ENCODE results near the gene COL13A1.

Gene COL13A1

GRCh38 chr10:69839696-69840345 lies 38.1 kb downstream of the COL13A1 start:
- Histone ChIP-seq H3K9ac (ENCODE audit: low read depth, low read length) (no peak overlapping the region), H3K27me3 (ENCODE audit: insufficient read depth, low read length) (no peaks in the 10 kb centered on the region; the same call in 1 of the 2 replicates), H3K27ac (ENCODE audit: low read length) (no peak overlapping the region), H3K9me3 (ENCODE audit: insufficient read depth, low read depth, low read length) (no peaks in the 10 kb centered on the region), H3K4me3 (ENCODE audit: low read length) (no peak overlapping the region), H3K4me1 (ENCODE audit: insufficient read depth, low read length) (peaks cover 29% of the 10 kb centered on the region; the same call in 1 of the 2 replicates), H3K36me3 (ENCODE audit: insufficient read depth, low read depth, low read length) (no peaks in the 10 kb centered on the region)

GRCh38 chr10:69840773-69841172 lies 39.1 kb downstream of the COL13A1 start:
- Histone ChIP-seq H3K9ac (ENCODE audit: low read depth, low read length) (no peak overlapping the region), H3K4me1 (ENCODE audit: insufficient read depth, low read length) (peaks cover 31% of the 10 kb centered on the region; the same call in 1 of the 2 replicates), H3K9me3 (ENCODE audit: insufficient read depth, low read depth, low read length) (no peaks in the 10 kb centered on the region)

GRCh38 chr10:69842020-69842419 lies 40.3 kb downstream of the COL13A1 start:
- H3K9ac ChIP-seq (ENCODE audit: low read depth, low read length): no peak overlapping the region
- no peak overlapping the region for H3K4me3 ChIP-seq (ENCODE audit: low read length)
- H3K27ac ChIP-seq (ENCODE audit: low read length): no peak overlapping the region
- peaks cover 35% of the 10 kb centered on the region; the same call in 1 of the 2 replicates for H3K4me1 ChIP-seq (ENCODE audit: insufficient read depth, low read length)
- H3K36me3 ChIP-seq (ENCODE audit: insufficient read depth, low read depth, low read length): no peaks in the 10 kb centered on the region
- no peaks in the 10 kb centered on the region for H3K9me3 ChIP-seq (ENCODE audit: insufficient read depth, low read depth, low read length)
- no peaks in the 10 kb centered on the region; the same call in 1 of the 2 replicates for H3K27me3 ChIP-seq (ENCODE audit: insufficient read depth, low read length)

More at GRCh38 chr10:69840773-69841172, 39.1 kb downstream of the COL13A1 start:
- no peaks in the 10 kb centered on the region for H3K36me3 ChIP-seq (ENCODE audit: insufficient read depth, low read depth, low read length)
- no peaks in the 10 kb centered on the region; the same call in 1 of the 2 replicates for H3K27me3 ChIP-seq (ENCODE audit: insufficient read depth, low read length)
- no peak overlapping the region for H3K4me3 ChIP-seq (ENCODE audit: low read length)
- H3K27ac ChIP-seq (ENCODE audit: low read length): no peak overlapping the region

GRCh38 chr10:69842882-69843281 lies 41.2 kb downstream of the COL13A1 start:
- Histone ChIP-seq H3K4me3 (ENCODE audit: low read length) (no peak overlapping the region), H3K9ac (ENCODE audit: low read depth, low read length) (no peak overlapping the region), H3K27me3 (ENCODE audit: insufficient read depth, low read length) (no peaks in the 10 kb centered on the region; the same call in 1 of the 2 replicates), H3K9me3 (ENCODE audit: insufficient read depth, low read depth, low read length) (no peaks in the 10 kb centered on the region), H3K27ac (ENCODE audit: low read length) (no peak overlapping the region), H3K36me3 (ENCODE audit: insufficient read depth, low read depth, low read length) (no peaks in the 10 kb centered on the region), H3K4me1 (ENCODE audit: insufficient read depth, low read length) (peaks cover 42% of the 10 kb centered on the region; the same call in 1 of the 2 replicates)

GRCh38 chr10:69843923-69844322 lies 42.2 kb downstream of the COL13A1 start:
- H3K27me3 ChIP-seq (ENCODE audit: insufficient read depth, low read length): no peaks in the 10 kb centered on the region; the same call in 1 of the 2 replicates
- no peak overlapping the region for H3K9ac ChIP-seq (ENCODE audit: low read depth, low read length)
- H3K9me3 ChIP-seq (ENCODE audit: insufficient read depth, low read depth, low read length): no peaks in the 10 kb centered on the region
- no peak overlapping the region for H3K4me3 ChIP-seq (ENCODE audit: low read length)
- H3K27ac ChIP-seq (ENCODE audit: low read length): no peak overlapping the region
- H3K36me3 ChIP-seq (ENCODE audit: insufficient read depth, low read depth, low read length): no peaks in the 10 kb centered on the region
- H3K4me1 ChIP-seq (ENCODE audit: insufficient read depth, low read length): peaks cover 46% of the 10 kb centered on the region; the same call in 1 of the 2 replicates

GRCh38 chr10:69844698-69845097 lies 43.0 kb downstream of the COL13A1 start:
- Histone ChIP-seq H3K9me3 (ENCODE audit: insufficient read depth, low read depth, low read length) (no peaks in the 10 kb centered on the region), H3K4me1 (ENCODE audit: insufficient read depth, low read length) (peaks cover 41% of the 10 kb centered on the region; the same call in 1 of the 2 replicates), H3K27ac (ENCODE audit: low read length) (no peak overlapping the region), H3K36me3 (ENCODE audit: insufficient read depth, low read depth, low read length) (no peaks in the 10 kb centered on the region), H3K9ac (ENCODE audit: low read depth, low read length) (no peak overlapping the region), H3K27me3 (ENCODE audit: insufficient read depth, low read length) (no peaks in the 10 kb centered on the region; the same call in 1 of the 2 replicates), H3K4me3 (ENCODE audit: low read length) (no peak overlapping the region)

- Histone ChIP-seq H3K4me1 (ENCODE audit: insufficient read depth, low read length) (peaks cover 40% of the 10 kb centered on the region; the same call in 1 of the 2 replicates), H3K9ac (ENCODE audit: low read depth, low read length) (no peak overlapping the region), H3K4me3 (ENCODE audit: low read length) (no peak overlapping the region), H3K36me3 (ENCODE audit: insufficient read depth, low read depth, low read length) (no peaks in the 10 kb centered on the region), H3K27ac (ENCODE audit: low read length) (no peak overlapping the region), H3K9me3 (ENCODE audit: insufficient read depth, low read depth, low read length) (no peaks in the 10 kb centered on the region), H3K27me3 (ENCODE audit: insufficient read depth, low read length) (no peaks in the 10 kb centered on the region; the same call in 1 of the 2 replicates)
Observed at GRCh38 chr10:69845574-69846292, 44.0 kb downstream of the COL13A1 start.

- no peaks in the 10 kb centered on the region for H3K36me3 ChIP-seq (ENCODE audit: insufficient read depth, low read depth, low read length)
- no peaks in the 10 kb centered on the region for H3K27me3 ChIP-seq (ENCODE audit: insufficient read depth, low read length)
- no peak overlapping the region for H3K4me3 ChIP-seq (ENCODE audit: low read length)
- H3K9ac ChIP-seq (ENCODE audit: low read depth, low read length): no peak overlapping the region
- no peaks in the 10 kb centered on the region for H3K9me3 ChIP-seq (ENCODE audit: insufficient read depth, low read depth, low read length)
- H3K4me1 ChIP-seq (ENCODE audit: insufficient read depth, low read length): peaks cover 45% of the 10 kb centered on the region; the same call in 1 of the 2 replicates
- H3K27ac ChIP-seq (ENCODE audit: low read length): no peak overlapping the region
Observed at GRCh38 chr10:69846293-69846921, 44.7 kb downstream of the COL13A1 start.

- no peaks in the 10 kb centered on the region for H3K27me3 ChIP-seq (ENCODE audit: insufficient read depth, low read length)
- H3K27ac ChIP-seq (ENCODE audit: low read length): no peak overlapping the region
- no peak overlapping the region; the same call in 1 of the 2 replicates for H3K9ac ChIP-seq (ENCODE audit: low read depth, low read length)
- H3K36me3 ChIP-seq (ENCODE audit: insufficient read depth, low read depth, low read length): no peaks in the 10 kb centered on the region
- H3K9me3 ChIP-seq (ENCODE audit: insufficient read depth, low read depth, low read length): no peaks in the 10 kb centered on the region
- H3K4me1 ChIP-seq (ENCODE audit: insufficient read depth, low read length): peaks cover 50% of the 10 kb centered on the region; the same call in 1 of the 2 replicates
- H3K4me3 ChIP-seq (ENCODE audit: low read length): no peak overlapping the region
Observed at GRCh38 chr10:69847458-69847857, 45.8 kb downstream of the COL13A1 start.

GRCh38 chr10:69847883-69848282 lies 46.2 kb downstream of the COL13A1 start:
- Histone ChIP-seq H3K27ac (ENCODE audit: low read length) (no peak overlapping the region), H3K9me3 (ENCODE audit: insufficient read depth, low read depth, low read length) (no peaks in the 10 kb centered on the region), H3K4me1 (ENCODE audit: insufficient read depth, low read length) (peaks cover 52% of the 10 kb centered on the region; the same call in 1 of the 2 replicates), H3K27me3 (ENCODE audit: insufficient read depth, low read length) (no peaks in the 10 kb centered on the region), H3K4me3 (ENCODE audit: low read length) (no peak overlapping the region), H3K9ac (ENCODE audit: low read depth, low read length) (no peak overlapping the region; the same call in 1 of the 2 replicates), H3K36me3 (ENCODE audit: insufficient read depth, low read depth, low read length) (no peaks in the 10 kb centered on the region)

- Histone ChIP-seq H3K27ac (ENCODE audit: low read length) (no peak overlapping the region), H3K36me3 (ENCODE audit: insufficient read depth, low read depth, low read length) (no peaks in the 10 kb centered on the region), H3K9me3 (ENCODE audit: insufficient read depth, low read depth, low read length) (no peaks in the 10 kb centered on the region), H3K4me3 (ENCODE audit: low read length) (no peak overlapping the region), H3K4me1 (ENCODE audit: insufficient read depth, low read length) (peaks cover 56% of the 10 kb centered on the region), H3K9ac (ENCODE audit: low read depth, low read length) (no peak overlapping the region; the same call in 1 of the 2 replicates), H3K27me3 (ENCODE audit: insufficient read depth, low read length) (no peaks in the 10 kb centered on the region)
Observed at GRCh38 chr10:69848454-69848853, 46.7 kb downstream of the COL13A1 start.
